Right renal pelvis (tissue), 4 donors: ENCODE measurements around the gene MAMLD1. TPM values are rescaled to one million over a fixed set of nuclear protein-coding genes. Genes with fewer than 3 reads are reported as not detected.

Experiments
- DNase-seq, 4 donors: peaks; one replicate each; pipeline ENCODE4 v3.0.0-alpha.2; 2013; ENCODE audit warnings: low read depth in 4 of 4, low spot score in 3 of 4, missing footprints in 1 of 4
- polyA plus RNA-seq, 4 donors: library from polyadenylated mRNA; unstranded; fragments of 120-200 nt; gene quantifications; one replicate each; pipeline ENCODE4 v1.2.1, GENCODE V29; 2013; ENCODE audit not compliant: insufficient read length in 4 of 4

The MAMLD1 gene
- polyA plus RNA-seq, 4 donors: 6.9 to 7.4 (median 7.2) TPM

DNA sequence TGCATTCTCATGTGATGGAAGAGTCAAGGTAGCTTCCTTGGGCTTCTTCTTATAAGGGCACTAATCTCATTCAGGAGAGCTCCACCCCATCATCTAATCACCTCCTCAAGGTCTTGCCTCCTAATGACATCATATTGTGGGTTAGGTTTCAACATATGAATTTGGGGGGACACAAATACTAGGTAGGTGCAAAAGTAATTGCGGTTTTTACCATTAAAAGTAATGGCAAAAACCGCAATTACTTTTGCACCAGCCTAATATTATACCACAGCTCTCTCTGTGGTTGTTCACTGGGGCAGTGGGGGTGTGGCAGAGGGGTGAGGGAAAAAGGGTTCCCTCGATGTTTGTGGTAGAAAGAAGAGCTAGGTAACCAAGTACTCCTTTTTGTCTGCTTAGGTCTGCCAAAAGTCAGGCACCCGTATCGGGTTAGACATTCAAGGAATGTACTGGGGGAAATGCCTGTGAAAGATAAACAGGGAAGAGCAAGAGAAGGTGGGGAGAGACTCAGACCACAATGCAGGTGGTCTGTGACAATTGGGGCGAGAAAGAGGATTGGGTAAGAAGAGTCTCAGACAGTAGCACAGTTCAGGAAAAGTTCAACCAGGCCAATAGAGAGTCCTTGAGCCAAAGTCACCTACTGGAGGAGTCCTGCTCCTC is 126.4 kb downstream of the MAMLD1 start:
- DNase-seq: no peak

DNA sequence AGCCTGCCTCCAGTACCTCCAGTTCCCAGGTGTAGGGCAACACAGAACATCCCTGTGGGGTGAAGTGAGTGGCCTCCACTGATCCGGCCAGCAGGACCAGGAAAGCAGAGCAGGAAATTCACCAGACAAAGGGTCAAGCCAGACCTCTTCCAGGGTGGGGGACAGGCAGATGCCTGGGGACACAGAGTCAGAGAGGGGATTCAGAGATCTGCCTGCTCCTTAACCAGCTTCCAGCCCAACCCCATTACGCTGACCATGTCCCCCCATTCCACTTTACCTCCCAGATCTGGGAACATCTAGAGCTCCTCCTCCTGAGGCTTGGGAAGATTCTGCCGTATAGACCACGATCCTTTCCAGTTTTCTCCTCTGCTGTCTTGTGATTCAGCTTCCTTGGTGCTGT is 132.4 kb downstream of the MAMLD1 start:
- no peak for DNase-seq

DNA sequence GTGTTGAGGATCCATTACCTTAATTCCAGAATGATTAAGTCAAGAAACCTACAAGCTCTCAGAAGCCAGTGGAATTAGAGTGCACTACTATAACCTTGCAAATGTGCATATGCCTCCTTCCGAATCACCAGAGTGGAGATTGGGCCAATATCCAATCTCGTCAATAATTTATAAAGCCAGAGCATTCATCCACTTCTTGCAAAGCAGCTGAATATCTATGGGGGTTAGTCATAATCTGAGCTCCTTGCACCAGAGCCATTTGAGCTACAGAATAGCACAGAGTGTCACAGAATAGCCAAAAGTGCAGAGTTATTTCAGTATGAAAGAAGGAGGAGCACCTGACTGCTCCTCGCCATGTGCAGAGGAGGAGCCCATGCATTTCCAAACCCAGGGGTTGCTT is 136.1 kb downstream of the MAMLD1 start:
- DNase-seq: no peak

DNA sequence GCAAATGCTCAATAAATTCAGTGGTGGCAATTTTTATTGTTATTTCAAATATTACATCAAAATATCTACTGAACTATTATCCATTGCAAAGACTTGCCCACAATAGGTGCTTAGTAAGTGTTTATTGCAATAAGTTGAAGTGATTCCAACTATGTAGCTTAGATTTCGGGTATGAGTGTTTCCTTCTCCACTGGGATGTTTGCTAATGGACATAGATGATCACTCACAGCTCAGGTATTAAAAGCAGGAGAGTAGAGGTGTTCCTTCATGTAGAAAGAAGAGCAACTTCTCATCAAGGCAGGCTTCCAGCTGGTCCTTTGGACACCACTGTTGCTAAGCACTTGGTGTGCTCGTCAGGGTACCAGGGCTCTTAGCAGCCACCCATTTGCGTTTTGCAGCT is 139.0 kb downstream of the MAMLD1 start:
- DNase-seq: no peak

DNA sequence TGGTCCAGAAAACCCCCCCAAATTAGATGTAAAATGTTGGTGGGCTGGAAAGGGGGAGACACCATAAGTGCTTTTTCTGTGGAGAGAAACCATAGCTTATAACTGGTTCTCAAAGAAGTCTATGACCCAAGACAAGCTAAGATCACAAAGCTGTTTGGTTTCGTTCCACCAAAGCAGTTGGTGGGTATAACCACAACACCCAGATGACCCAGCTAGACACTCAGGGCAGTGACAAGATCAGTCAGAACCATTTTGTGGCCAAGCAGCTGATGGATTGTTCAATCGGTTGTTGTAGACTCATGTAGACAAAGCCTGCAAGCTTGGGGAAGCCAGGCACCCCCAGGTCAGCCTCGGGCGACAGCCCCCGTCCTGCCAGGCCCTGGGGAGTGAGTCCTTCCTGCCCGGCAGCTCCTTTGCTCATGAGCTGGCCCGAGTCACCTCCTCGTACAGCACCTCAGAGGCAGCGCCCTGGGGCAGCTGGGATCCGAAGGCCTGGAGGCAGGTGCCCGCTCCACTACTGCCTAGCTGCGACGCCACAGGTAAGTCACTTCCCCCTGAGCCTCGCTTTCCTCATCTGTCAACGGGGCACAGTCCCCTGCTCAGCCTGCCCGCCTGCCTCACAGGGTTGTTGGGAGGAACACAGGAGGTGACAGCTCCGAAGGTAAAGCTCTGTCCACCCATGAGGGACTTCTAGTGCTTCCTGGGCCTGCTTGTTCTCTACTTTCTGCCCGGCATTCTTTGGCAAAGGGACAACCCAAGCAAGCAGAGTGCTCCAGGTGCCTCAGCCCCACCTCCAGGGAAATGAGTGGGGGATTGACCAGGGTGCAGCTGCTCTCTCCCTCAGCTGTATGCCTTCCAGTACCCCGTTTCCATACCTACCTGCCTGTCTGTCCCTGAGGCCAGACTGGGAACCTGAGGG is 140.1 kb downstream of the MAMLD1 start:
- no peak for DNase-seq

DNA sequence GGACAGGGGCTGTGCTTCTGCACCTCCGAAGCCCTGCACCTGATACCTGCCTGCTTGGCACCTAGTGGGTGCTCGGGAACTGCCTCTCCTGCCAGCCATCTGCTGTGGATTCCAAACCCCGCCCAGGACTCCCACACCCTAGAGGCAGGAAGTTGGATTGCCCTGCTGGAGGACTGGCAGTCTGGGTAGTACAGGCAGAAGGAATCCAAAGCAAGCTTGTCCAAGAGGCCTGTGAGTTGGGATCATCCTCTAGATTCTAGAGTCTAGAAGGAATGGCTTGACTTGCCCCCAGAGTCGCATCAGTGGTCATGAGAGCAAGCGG is 140.7 kb downstream of the MAMLD1 start:
- DNase-seq: no peak

DNA sequence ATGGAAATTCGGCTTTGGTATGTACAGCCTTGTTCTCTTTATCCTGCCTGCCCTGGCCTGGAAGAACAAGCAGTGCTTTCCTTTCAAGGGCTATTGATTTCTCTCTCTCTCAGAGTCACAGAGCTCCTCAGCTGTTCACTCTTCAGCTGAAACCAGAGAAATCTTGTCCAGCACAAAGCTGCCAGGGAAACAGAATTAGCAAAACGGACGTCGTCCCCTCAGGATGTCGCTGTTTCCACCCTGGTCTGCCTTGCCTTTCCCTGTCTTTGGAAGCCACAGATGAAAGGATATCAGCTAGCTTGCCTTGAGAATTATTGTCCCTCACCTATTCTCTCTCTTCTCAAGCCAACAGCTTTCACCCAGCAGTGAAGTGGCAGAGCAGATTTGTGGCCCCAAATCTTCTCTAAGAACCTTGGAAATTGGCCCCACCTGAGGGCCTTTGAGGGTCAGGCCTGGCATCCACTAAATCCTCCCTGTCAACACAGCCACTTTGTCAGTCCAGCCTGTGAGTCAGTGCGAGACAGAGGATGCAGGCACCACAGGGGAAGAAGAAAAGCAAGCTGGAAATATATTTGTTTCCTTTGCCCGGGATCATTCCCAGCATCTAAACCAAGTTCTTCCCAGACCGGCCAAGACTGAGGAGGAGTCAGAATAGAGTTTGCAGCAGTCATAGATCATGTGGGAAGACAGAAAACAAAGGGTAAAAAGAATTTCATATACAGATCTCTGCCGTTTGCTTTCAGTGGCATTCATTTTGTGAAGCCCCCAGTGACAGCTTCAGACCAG is 141.5 kb downstream of the MAMLD1 start:
- DNase-seq: no peak

DNA sequence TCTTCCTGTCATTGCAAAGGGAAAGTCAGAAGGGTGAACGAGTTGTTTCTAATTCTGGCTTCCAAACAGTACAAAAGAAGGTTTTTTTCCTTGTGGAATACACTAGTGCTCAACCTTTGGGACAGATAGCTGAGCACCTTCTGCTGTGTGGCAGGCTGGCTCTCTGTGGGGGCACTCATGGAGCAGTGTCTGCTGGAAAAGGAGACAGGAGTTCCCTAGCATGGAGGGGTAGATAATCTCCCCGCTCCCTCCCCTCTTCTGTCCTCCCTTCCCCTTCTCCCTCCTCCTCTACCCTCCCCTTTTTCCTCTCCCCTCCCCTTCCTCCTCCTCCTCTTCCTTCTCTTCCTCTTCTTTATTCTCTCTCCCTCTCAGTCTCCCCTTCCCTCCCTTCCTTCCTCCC is 142.9 kb downstream of the MAMLD1 start:
- no peak for DNase-seq

DNA sequence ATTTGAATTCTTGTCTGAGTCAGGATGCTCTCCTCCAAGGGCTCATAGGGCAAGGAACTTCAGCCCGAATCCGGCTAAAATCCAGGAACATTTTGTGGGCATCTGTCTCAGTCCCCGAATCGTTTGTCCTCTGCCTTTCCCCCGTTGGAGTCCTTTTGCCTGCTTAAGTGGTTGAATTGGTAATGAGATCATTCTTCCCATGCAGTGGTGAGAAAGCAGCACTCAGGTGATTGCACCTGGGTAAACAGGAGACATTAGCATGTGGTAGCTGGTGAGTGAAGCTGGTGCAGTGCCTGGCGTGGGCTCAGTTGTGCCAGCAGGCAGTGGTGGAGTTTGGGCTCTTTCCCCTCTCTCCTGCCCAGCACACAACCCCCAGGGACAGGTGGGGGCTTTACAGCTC is 143.4 kb downstream of the MAMLD1 start:
- no peak for DNase-seq

DNA sequence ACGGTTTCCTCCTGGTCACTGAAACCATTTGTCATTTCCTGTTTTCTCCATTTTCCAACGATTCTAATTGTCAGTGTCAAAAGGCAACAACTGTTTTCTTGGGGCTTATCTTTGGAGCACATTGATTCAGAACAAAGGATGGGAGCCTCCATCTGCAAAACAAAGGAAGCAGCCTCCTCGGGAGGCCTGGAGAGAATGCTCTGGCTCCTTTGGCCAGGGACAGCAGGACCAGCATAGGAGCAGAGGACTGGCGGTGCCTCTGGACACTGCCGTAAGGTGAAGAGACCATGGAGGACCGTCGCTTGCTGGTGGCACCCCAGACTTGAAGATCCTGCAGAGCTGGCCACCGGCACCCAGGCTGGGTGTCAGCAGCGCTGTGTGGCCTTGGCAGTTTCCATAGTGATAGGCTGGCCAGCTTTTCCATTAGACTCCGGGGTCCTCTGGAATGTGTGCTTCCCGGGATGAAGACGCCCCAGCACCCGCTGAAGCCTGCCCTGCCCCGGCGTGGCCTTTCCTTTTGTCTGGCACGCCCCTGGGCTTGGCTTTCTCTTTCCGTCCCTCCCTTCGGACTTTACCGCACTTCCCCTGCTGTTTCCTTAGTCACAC is 144.2 kb downstream of the MAMLD1 start:
- no peak for DNase-seq

DNA sequence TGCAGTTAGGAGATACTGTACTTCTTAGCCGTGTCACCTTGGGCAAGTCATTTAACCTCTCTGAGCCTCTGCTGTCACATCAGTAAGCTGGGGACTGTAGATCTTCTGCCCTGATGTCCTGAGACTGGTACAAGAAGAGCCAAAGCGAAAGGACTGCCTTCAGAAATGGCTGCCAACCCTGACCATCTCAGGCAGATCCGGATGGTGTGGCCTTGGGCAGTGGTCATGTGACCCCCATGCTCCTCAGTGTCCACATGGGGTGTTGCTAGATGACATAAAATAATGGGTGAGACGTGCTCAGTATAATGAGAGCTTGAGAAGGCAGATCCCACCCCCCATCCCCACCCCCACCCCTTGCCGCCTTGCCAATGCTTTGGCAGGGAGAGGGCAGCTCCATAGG is 144.9 kb downstream of the MAMLD1 start:
- no peak for DNase-seq

DNA sequence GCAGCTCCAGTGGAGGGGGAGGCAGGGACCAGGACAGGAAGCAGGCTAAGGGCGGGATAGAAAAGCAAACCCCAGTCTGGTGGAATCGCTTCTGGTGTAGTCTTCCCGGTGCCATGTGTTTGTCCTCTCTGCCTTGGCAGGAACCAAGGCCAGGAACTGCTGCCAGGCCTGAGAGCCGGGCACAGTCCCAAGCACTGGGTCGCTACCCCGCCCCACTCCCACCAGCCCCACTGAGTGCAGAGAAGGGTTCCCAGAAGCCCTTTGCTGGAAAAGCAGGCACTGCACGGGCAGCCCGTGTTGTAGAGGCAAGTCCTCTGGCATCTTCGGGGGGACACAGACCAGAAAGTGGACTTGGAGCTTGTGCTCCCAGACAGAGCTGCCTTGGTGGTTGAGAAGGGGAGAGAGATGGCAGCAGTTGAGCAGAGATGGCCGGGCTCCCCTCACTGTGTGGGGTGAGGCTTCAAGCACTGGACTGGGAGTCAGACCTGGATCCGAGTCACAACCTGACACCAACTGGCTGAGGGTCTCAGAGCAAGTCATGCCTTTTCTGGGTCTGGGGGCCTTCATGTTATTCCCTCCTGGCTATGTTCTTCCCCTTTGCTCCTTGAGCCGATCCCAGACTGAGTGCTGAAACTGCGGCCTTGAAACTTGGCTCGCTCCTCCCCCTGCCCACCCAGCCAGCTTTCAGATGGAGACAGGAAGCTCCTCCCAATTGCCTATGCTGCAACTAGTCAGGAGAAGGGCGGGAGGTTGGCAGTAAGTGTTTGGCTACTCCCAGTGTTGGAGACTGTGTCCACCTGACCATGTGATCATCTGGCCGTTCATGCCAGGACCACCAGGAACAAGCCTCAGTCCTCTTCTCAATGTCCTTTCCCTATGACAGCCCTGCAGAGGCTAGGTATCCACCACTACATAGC is 145.6 kb downstream of the MAMLD1 start:
- no peak for DNase-seq

DNA sequence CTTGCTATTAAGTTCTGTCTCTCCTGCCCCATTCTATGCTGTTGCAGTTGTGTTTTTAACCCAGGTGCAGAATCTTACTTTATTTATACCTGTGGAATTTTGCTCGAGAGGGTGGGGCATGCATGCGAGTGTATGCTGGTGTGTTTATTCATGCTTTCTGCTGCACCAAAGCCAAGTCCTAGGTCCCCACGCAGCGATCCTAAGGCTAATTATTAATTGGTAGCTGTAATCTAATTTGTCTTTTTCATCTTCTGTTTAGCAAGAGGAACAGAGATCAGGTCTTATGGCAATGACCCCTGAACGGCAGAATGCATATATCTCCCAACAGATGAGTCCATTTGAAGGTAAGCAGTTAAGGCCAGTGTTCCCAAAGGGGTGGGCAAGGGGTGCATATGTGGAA is 146.6 kb downstream of the MAMLD1 start:
- DNase-seq: no peak

DNA sequence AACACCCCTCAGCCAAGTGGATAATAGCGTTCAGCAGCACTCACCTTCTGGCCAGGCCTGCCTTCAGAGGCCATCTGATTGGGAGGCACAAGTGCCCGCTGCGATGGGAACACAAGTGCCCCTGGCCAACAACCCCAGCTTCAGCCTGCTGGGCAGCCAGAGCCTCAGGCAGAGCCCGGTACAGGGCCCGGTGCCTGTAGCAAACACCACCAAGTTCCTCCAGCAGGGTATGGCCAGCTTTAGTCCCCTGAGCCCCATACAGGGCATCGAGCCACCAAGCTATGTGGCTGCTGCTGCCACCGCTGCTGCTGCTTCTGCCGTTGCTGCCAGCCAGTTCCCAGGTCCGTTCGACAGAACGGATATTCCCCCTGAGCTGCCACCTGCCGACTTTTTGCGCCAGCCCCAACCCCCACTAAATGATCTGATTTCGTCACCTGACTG is 149.4 kb downstream of the MAMLD1 start:
- DNase-seq: no peak

DNA sequence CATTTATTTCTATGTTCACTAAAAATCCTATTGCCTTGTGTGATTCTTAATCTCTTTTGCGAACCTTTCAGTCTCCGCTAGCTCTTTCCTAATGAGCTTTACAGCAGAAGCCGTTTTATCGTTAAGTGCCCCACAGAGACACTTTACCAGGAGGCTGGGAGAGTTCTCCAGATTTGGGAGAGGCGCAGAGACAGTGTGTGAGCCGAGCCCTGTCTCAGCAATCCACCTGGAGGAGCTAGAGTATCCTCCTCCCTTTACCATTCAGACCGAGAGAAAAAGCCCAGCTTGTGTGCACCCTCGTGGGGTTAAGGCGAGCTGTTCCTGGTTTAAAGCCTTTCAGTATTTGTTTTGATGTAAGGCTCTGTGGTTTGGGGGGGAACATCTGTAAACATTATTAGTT is 150.4 kb downstream of the MAMLD1 start:
- DNase-seq: no peak

DNA sequence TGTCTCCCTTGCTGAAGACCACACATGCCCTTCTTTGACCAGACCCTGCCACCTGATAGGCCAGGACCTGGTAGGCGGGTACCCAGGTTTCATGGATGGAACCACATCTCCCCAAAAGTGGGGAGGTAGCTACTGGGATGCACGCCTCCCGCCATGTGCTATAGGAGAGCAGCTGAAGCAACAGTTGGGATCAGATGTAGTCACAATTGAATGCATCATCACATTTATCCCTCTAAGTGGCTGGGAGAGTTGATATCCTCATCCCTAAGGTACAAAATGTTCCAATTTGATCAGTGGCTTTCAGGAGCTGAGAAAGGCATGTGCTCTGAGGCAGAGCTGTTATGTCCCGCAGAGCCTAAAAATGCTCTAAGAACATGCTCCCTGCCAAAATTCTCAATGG is 151.3 kb downstream of the MAMLD1 start:
- DNase-seq: no peak

DNA sequence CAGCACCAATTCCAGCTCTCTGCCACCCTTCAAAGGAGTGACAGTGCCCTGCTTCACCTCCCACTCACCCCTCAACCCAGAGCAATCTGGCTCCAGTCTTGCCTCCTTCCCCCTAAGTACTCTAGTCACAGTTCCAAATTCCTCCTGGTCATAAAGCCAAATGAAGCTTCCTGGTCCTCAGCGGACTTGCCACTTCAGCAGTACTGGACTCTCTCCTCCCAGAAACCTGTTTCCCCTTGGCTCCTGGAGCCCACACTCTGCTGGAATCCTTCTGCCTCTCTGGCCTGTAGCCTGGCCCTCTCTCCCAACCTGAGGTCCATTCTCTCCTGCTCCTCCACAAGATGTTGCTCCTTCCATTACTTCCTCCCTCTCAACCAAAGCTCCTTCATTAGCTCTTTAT is 152.7 kb downstream of the MAMLD1 start:
- DNase-seq: no peak

DNA sequence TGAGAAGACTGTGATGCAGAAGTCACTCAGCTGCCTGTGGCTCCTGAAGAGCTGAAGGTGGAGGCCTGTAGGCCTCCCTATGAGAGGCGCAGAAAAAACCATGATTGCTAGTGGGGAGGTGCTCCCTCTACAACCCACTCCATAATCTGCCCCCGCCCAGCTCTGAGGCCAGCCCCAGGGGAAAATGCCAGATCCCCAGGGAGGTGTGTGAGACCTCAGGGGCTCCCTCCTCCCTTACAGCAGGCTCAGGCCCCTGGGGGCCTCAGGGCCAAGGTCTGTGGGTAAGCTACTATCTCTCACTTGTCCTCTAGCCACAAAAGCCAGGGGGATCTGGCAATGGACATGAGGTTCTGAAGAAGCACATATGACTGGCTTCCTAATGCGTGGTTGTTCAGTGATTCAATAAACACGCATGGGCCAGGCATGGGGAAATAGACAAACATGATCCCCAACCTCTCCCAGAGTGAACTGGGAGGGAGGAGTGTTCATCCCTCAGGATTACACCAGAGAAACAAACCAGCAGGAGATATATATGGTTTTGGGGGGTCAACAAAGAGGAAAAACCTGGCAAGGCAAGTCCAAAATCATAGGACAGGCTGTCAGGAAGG is 154.3 kb downstream of the MAMLD1 start:
- no peak for DNase-seq

DNA sequence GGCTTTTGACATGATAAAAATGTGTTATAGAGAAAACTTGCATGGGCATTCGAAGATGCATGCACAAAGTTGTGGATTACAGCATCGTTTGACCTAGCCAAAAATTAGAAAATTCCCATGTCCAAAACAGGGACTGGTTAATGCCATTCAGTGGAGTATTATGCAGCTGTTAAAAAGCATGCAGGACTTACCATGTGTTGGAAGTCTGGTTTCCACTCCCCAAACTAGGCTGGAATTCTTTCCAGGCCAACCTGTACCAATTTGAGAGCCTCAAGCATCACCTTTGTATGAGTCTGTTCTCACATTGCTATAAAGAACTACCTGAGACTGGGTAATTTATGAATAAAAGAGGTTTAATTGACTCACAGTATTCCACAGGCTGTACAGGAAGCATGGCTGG is 159.4 kb downstream of the MAMLD1 start:
- no peak for DNase-seq
